HEK293 (cell line): ENCODE measurements around the gene PDLIM1.

Experiments
- CTCF ChIA-PET: fragments of 350-600 bp; formaldehyde crosslinking; extraction: SDS; loops from one replicate; lab custom pipeline; 2021; ENCODE audit warnings: antibody characterized with exemption; lab: Yijun Ruan, JAX
- POLR2A ChIA-PET: fragments of 300-600 bp; formaldehyde crosslinking; extraction: SDS; loops from one replicate; lab custom pipeline; 2020; ENCODE audit warnings: antibody characterized with exemption, inconsistent platforms; lab: Yijun Ruan, JAX
- H3K27ac ChIP-seq: fragments of 200-500 bp; sonication (Bioruptor generic); 2 replicates; pipeline ENCODE4 v1.5.1; 2014; ENCODE audit warnings: low read depth, low read length, control low read depth, inconsistent platforms; ENCODE audit errors: extremely low read depth
- H3K36me3 ChIP-seq, 2 experiments: fragments of 200-500 bp in 1 of 2; sonication (Bioruptor generic) in 1 of 2; 1 replicate in 1 of 2; 2 replicates in 1 of 2; pipeline ENCODE4 v1.5.1; 2014 to 2017; ENCODE audit warnings: inconsistent platforms in 2 of 2, low read length in 2 of 2; ENCODE audit not compliant: control insufficient read depth in 2 of 2, insufficient read depth in 1 of 2
- H3K4me1 ChIP-seq: fragments of 200-500 bp; sonication (Bioruptor generic); 2 replicates; pipeline ENCODE4 v1.5.1; 2014; ENCODE audit warnings: mild to moderate bottlenecking, low read length, inconsistent platforms; ENCODE audit not compliant: control insufficient read depth, insufficient read depth
- H3K4me3 ChIP-seq: 2 replicates; pipeline ENCODE4 v1.5.1; 2011; ENCODE audit warnings: low read depth, mild to moderate bottlenecking, control low read depth, low read length, moderate library complexity
- H3K9me3 ChIP-seq: fragments of 200-500 bp; sonication (Bioruptor generic); 2 replicates; pipeline ENCODE4 v1.5.1; 2014; ENCODE audit warnings: low read depth, low read length, inconsistent platforms; ENCODE audit not compliant: control insufficient read depth, insufficient read depth
- IKZF3 ChIP-seq: fragments of 450-650 bp; IDR thresholded peaks from 2 replicates; pipeline ENCODE4 v1.5.0; 2018; ENCODE audit warnings: missing biosample characterization, mild to moderate bottlenecking, missing genetic modification characterization, moderate library complexity
- SCRT1 ChIP-seq: fragments of 450-650 bp; formaldehyde crosslinking; IDR thresholded peaks from 2 replicates; pipeline ENCODE4 v1.5.1; 2016; ENCODE audit warnings: missing biosample characterization, missing genetic modification characterization, borderline replicate concordance
- WT1 ChIP-seq: fragments of 450-650 bp; formaldehyde crosslinking; IDR thresholded peaks from 2 replicates; pipeline ENCODE4 v1.5.1; 2016; ENCODE audit warnings: missing biosample characterization, missing genetic modification characterization
- ZBTB1 ChIP-seq: fragments of 450-650 bp; formaldehyde crosslinking; IDR thresholded peaks from 2 replicates; pipeline ENCODE4 v1.5.1; 2016; ENCODE audit warnings: missing biosample characterization, missing genetic modification characterization
- ZFP37 ChIP-seq: fragments of 450-650 bp; formaldehyde crosslinking; IDR thresholded peaks from 2 replicates; pipeline ENCODE4 v1.5.1; 2016; ENCODE audit warnings: missing biosample characterization, missing genetic modification characterization
- ZNF2 ChIP-seq: fragments of 450-650 bp; formaldehyde crosslinking; IDR thresholded peaks from 2 replicates; pipeline ENCODE4 v1.5.1; 2016; ENCODE audit warnings: missing biosample characterization, missing genetic modification characterization
- ZNF23 ChIP-seq: fragments of 450-650 bp; formaldehyde crosslinking; IDR thresholded peaks from 2 replicates; pipeline ENCODE4 v1.5.1; 2016; ENCODE audit warnings: missing biosample characterization, missing genetic modification characterization, borderline replicate concordance
- ZNF266 ChIP-seq: fragments of 450-650 bp; formaldehyde crosslinking; IDR thresholded peaks from 2 replicates; pipeline ENCODE4 v1.5.1; 2016; ENCODE audit warnings: missing biosample characterization, missing genetic modification characterization, low read depth
- ZNF292 ChIP-seq: fragments of 450-650 bp; formaldehyde crosslinking; IDR thresholded peaks from 2 replicates; pipeline ENCODE4 v1.5.1; 2016; ENCODE audit warnings: low read depth, missing biosample characterization, missing genetic modification characterization, borderline replicate concordance
- ZNF341 ChIP-seq: fragments of 450-650 bp; formaldehyde crosslinking; IDR thresholded peaks from 2 replicates; pipeline ENCODE4; 2016; ENCODE audit warnings: low read depth, missing biosample characterization, missing genetic modification characterization
- ZNF48 ChIP-seq: fragments of 450-650 bp; formaldehyde crosslinking; IDR thresholded peaks from 2 replicates; pipeline ENCODE4 v1.5.1; 2016; ENCODE audit warnings: missing biosample characterization, missing genetic modification characterization
- ZNF548 ChIP-seq: fragments of 450-650 bp; formaldehyde crosslinking; IDR thresholded peaks from 2 replicates; pipeline ENCODE4 v1.5.1; 2016; ENCODE audit warnings: missing biosample characterization, missing genetic modification characterization
- ZNF571 ChIP-seq: fragments of 450-650 bp; formaldehyde crosslinking; IDR thresholded peaks from 2 replicates; pipeline ENCODE4 v1.5.0; 2017; ENCODE audit warnings: missing biosample characterization, missing genetic modification characterization
- ZNF600 ChIP-seq: fragments of 450-650 bp; formaldehyde crosslinking; IDR thresholded peaks from 2 replicates; pipeline ENCODE4 v1.5.1; 2016; ENCODE audit warnings: missing biosample characterization, missing genetic modification characterization
- ZNF623 ChIP-seq: fragments of 450-650 bp; formaldehyde crosslinking; IDR thresholded peaks from 2 replicates; pipeline ENCODE4 v1.5.1; 2016; ENCODE audit warnings: missing biosample characterization, missing genetic modification characterization
- ZNF658 ChIP-seq: fragments of 450-650 bp; formaldehyde crosslinking; IDR thresholded peaks from 2 replicates; pipeline ENCODE4; 2016; ENCODE audit warnings: missing biosample characterization, missing genetic modification characterization
- ZNF777 ChIP-seq: fragments of 450-650 bp; formaldehyde crosslinking; IDR thresholded peaks from 2 replicates; pipeline ENCODE4 v1.5.1; 2017; ENCODE audit warnings: missing biosample characterization, missing genetic modification characterization, borderline replicate concordance
- ZSCAN23 ChIP-seq: fragments of 450-650 bp; formaldehyde crosslinking; IDR thresholded peaks from 2 replicates; pipeline ENCODE4 v1.5.1; 2016; ENCODE audit warnings: missing biosample characterization, missing genetic modification characterization
- TF ChIP-seq, protein P1 (sequence below): fragments of 450-650 bp; formaldehyde crosslinking; IDR thresholded peaks from 2 replicates; pipeline ENCODE4 v1.5.1; 2016; ENCODE audit warnings: missing biosample characterization, missing genetic modification characterization
- TF ChIP-seq, protein P2 (sequence below): fragments of 450-650 bp; formaldehyde crosslinking; IDR thresholded peaks from 2 replicates; pipeline ENCODE4 v1.5.1; 2016; ENCODE audit warnings: missing biosample characterization, missing genetic modification characterization
- TF ChIP-seq, protein P3 (sequence below): fragments of 450-650 bp; formaldehyde crosslinking; IDR thresholded peaks from 2 replicates; pipeline ENCODE4 v1.5.1; 2016; ENCODE audit warnings: missing biosample characterization, missing genetic modification characterization
- TF ChIP-seq, protein P4 (sequence below): fragments of 450-650 bp; formaldehyde crosslinking; IDR thresholded peaks from 2 replicates; pipeline ENCODE4 v1.5.1; 2016; ENCODE audit warnings: missing biosample characterization, missing genetic modification characterization
- TF ChIP-seq, protein P5 (sequence below): fragments of 450-650 bp; formaldehyde crosslinking; IDR thresholded peaks from 2 replicates; pipeline ENCODE4 v1.5.1; 2017; ENCODE audit warnings: missing biosample characterization, missing genetic modification characterization

Gene PDLIM1

DNA sequence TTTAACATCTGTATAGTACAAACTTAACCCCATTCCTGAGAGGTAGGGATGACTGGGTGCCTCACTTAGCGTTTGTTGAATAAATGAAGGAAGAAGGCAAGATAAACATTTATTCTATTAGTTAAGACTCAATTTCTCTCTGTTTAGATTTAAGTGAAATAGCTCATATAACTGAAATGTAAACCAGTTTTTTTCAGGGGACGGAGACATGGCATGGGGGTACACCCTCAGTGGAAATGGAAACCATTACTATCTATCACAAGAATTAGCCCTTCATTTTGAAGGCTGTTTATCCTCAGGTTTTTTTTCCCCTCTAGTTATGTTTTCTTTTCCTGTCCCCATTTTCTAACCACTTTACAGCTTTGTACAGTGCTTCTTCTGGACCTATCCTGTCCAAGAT is 35.6 kb upstream of the PDLIM1 start (continued):
- TF ChIP-seq, protein P1, sequence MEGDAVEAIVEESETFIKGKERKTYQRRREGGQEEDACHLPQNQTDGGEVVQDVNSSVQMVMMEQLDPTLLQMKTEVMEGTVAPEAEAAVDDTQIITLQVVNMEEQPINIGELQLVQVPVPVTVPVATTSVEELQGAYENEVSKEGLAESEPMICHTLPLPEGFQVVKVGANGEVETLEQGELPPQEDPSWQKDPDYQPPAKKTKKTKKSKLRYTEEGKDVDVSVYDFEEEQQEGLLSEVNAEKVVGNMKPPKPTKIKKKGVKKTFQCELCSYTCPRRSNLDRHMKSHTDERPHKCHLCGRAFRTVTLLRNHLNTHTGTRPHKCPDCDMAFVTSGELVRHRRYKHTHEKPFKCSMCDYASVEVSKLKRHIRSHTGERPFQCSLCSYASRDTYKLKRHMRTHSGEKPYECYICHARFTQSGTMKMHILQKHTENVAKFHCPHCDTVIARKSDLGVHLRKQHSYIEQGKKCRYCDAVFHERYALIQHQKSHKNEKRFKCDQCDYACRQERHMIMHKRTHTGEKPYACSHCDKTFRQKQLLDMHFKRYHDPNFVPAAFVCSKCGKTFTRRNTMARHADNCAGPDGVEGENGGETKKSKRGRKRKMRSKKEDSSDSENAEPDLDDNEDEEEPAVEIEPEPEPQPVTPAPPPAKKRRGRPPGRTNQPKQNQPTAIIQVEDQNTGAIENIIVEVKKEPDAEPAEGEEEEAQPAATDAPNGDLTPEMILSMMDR = no peak
- TF ChIP-seq ZNF48 (no peak), ZNF548 (tag by site-specific recombination) (no peak), ZSCAN23 (tag by site-specific recombination) (no peak), ZNF2 (no peak)

DNA sequence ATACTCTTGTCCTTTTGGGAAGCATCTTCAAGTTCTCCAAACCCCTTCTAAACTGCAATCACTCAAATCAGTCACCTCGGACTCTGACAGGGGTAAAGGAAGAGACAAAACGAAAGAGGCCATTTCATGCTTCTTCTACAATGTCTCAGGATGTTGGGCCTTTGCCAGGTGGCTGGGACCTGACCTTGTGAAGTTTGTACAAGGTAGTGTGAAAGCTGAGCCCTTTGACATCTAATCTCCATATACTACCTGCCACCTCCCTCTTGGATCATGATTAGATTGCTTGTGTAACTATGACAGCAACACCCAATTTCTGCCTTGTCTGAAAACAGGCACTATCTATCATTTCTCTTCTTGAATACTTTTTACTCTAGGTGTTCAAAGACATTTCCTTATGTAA is 35.1 kb upstream of the PDLIM1 start:
- CTCF ChIA-PET = no interaction called here
- POLR2A ChIA-PET = no interaction called here
- no peak for TF ChIP-seq ZNF623 (tag by site-specific recombination)
- TF ChIP-seq ZFP37 (tag by site-specific recombination) = no peak
- TF ChIP-seq SCRT1 = no peak
- TF ChIP-seq, protein P2, sequence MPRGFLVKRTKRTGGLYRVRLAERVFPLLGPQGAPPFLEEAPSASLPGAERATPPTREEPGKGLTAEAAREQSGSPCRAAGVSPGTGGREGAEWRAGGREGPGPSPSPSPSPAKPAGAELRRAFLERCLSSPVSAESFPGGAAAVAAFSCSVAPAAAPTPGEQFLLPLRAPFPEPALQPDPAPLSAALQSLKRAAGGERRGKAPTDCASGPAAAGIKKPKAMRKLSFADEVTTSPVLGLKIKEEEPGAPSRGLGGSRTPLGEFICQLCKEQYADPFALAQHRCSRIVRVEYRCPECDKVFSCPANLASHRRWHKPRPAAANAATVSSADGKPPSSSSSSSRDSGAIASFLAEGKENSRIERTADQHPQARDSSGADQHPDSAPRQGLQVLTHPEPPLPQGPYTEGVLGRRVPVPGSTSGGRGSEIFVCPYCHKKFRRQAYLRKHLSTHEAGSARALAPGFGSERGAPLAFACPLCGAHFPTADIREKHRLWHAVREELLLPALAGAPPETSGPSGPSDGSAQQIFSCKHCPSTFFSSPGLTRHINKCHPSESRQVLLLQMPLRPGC (tag by site-specific recombination) = no peak
- TF ChIP-seq IKZF3 = no peak
- TF ChIP-seq ZNF777 = no peak
- no peak for TF ChIP-seq ZNF23 (tag by site-specific recombination)
- TF ChIP-seq, protein P3, sequence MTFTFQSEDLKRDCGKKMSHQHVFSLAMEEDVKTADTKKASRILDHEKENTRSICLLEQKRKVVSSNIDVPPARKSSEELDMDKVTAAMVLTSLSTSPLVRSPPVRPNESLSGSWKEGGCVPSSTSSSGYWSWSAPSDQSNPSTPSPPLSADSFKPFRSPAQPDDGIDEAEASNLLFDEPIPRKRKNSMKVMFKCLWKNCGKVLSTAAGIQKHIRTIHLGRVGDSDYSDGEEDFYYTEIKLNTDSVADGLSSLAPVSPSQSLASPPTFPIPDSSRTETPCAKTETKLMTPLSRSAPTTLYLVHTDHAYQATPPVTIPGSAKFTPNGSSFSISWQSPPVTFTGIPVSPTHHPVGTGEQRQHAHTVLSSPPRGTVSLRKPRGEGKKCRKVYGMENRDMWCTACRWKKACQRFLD (tag by site-specific recombination) = no peak
- TF ChIP-seq ZNF341 (tag by site-specific recombination) = no peak
- no peak for TF ChIP-seq ZNF600
- TF ChIP-seq, protein P4, sequence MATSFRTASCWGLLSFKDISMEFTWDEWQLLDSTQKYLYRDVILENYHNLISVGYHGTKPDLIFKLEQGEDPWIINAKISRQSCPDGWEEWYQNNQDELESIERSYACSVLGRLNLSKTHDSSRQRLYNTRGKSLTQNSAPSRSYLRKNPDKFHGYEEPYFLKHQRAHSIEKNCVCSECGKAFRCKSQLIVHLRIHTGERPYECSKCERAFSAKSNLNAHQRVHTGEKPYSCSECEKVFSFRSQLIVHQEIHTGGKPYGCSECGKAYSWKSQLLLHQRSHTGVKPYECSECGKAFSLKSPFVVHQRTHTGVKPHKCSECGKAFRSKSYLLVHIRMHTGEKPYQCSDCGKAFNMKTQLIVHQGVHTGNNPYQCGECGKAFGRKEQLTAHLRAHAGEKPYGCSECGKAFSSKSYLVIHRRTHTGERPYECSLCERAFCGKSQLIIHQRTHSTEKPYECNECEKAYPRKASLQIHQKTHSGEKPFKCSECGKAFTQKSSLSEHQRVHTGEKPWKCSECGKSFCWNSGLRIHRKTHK (tag by site-specific recombination) = no peak
- TF ChIP-seq, protein P5, sequence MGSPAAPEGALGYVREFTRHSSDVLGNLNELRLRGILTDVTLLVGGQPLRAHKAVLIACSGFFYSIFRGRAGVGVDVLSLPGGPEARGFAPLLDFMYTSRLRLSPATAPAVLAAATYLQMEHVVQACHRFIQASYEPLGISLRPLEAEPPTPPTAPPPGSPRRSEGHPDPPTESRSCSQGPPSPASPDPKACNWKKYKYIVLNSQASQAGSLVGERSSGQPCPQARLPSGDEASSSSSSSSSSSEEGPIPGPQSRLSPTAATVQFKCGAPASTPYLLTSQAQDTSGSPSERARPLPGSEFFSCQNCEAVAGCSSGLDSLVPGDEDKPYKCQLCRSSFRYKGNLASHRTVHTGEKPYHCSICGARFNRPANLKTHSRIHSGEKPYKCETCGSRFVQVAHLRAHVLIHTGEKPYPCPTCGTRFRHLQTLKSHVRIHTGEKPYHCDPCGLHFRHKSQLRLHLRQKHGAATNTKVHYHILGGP (tag by site-specific recombination) = no peak
- TF ChIP-seq ZNF658 = no peak
- TF ChIP-seq WT1 (tag by site-specific recombination) = no peak
- TF ChIP-seq ZNF266 (tag by site-specific recombination) = no peak
- TF ChIP-seq ZBTB1 (tag by site-specific recombination) = no peak
- TF ChIP-seq ZNF571 (tag by site-specific recombination) = no peak
- TF ChIP-seq ZNF292 (tag by site-specific recombination) = no peak
- TF ChIP-seq, all 188 proteins: peak for 0
- Histone ChIP-seq H3K4me1 (peaks cover 9% of the 10 kb centered on the region), H3K9me3 (no peaks in the 10 kb centered on the region), H3K4me3 (no peak overlapping the region), H3K27ac (no peak overlapping the region), H3K36me3 (no peaks in the 10 kb centered on the region)
